HG03108 (cell line): ENCODE measurements around the gene SESN1.
"Not testable (repeated sequence)": the region's sequence is repeated elsewhere in the genome, so short reads cannot be mapped to it uniquely, and the experiment has no call there.

ENCODE experiments used
- ATAC-seq: cut with Tn5 transposase; IDR thresholded peaks from one replicate; pipeline ENCODE4 v1.9.1; 2021; ENCODE audit warnings: moderate library complexity; ENCODE audit not compliant: unreplicated experiment

Gene SESN1

DNA sequence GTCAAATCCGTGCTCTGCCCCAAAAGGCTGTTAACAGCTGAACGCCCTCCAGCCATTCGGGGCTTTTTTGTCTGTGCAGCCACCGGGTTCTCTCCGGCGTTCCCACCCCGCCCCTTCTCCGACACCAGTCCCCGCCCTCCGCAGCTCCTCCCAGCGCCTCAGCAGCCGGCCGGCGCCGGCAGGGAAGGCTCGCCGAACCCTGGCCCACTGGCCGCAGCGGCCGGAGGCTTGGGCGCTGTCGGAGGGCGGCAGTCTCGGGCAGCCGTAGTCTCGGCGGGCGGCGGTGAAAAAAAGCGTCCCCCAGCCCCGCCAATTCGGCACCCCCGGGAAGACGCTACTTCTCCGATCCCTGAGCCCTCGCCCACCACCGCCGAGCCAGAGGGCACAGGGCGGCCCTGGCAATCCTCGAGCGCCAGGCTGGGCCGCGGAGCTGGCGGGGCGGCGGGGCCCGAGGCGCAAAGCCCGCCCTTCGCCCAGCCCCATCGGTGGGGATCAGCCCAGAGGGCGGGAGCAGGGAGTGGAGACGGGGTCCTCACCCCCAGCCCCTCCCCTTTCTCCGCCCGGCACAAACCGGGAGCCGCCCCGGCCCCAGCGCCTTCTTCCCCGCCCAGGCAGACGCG, at the start of gene SESN1:
SESN1 (minus strand) TSS at position 431 of the 620 bp plus-strand sequence. CDS start 773 bp downstream, outside the sequence.
- peak; percentile 51 for ATAC-seq

- no peak for ATAC-seq
Measured at GRCh38 chr6:109143191-109143590, 48.5 kb upstream of the SESN1 start.

- not testable (repeated sequence) for ATAC-seq
Measured at GRCh38 chr6:109142067-109142466, 47.4 kb upstream of the SESN1 start.

GRCh38 chr6:109139109-109139508, 44.5 kb upstream of the SESN1 start:
- no peak for ATAC-seq

GRCh38 chr6:109136530-109136929, 41.9 kb upstream of the SESN1 start:
- not testable (repeated sequence) for ATAC-seq

DNA sequence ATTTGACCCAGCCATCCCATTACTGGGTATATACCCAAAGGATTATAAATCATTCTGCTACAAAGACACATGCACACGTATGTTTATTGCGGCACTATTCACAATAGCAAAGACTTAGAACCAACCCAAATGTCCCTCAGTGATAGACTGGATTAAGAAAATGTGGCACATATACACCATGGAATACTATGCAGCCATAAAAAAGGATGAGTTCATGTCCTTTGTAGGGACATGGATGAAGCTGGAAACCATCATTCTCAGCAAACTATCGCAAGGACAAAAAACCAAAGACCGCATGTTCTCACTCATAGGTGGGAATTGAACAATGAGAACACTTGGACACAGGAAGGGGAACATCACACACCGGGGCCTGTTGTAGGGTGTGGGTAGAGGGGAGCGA, 41.4 kb upstream of the SESN1 start:
- ATAC-seq = not testable (repeated sequence)

DNA sequence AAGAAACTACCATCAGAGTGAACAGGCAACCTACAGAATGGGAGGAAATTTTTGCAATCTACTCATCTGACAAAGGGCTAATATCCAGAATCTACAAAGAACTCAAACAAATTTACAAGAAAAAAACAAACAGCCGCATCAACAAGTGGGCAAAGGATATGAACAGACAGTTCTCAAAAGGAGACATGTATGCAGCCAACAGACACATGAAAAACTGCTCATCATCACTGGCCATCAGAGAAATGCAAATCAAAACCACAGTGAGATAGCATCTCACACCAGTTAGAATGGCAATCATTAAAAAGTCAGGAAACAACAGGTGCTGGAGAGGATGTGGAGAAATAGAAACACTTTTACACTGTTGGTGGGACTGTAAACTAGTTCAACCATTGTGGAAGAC, 41.0 kb upstream of the SESN1 start:
- ATAC-seq = not testable (repeated sequence)

DNA sequence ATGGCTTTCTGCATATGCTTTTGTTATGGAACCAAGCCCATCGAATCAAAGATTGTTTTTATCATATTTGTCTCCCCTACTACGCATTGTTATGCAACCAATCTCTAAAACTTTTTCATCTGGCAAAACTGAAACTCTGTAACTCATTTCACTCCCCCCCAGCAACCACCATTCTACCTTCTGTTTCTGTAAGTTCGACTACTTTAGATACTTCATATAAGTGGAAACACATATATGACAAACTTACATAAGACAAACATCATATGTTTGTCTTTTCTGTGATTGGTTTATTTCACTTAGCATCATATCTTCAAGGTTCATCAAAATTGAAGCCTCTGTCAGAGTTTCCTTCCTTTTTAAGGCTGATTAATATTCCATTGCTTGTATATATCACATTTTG, 35.4 kb upstream of the SESN1 start:
- no peak for ATAC-seq

- ATAC-seq = no peak
Measured at GRCh38 chr6:109125504-109125903, 30.9 kb upstream of the SESN1 start.

DNA sequence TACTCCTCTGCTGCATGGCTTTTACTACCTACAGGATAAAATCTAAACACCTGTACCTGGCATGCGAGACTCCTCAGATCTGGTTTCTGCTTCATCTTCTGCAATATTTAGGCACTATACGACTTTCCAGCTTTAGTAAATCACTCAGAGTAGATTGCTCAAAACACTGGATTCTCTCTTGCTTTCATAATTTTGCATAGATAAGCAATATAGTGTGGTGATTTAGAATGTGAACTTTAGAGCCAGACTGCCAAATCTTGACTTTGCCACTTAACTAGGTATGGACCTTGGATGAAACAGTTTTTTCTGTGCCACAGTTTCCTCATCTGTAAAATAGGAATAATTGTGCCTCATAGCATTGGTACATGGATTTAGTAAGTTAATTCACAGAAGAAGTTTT, 29.6 kb upstream of the SESN1 start:
- ATAC-seq = no peak

- no peak for ATAC-seq
Measured at GRCh38 chr6:109121411-109121810, 26.8 kb upstream of the SESN1 start.

GRCh38 chr6:109118871-109119354, 24.3 kb upstream of the SESN1 start:
- ATAC-seq = no peak

- no peak for ATAC-seq
Measured at GRCh38 chr6:109118337-109118736, 23.7 kb upstream of the SESN1 start.

DNA sequence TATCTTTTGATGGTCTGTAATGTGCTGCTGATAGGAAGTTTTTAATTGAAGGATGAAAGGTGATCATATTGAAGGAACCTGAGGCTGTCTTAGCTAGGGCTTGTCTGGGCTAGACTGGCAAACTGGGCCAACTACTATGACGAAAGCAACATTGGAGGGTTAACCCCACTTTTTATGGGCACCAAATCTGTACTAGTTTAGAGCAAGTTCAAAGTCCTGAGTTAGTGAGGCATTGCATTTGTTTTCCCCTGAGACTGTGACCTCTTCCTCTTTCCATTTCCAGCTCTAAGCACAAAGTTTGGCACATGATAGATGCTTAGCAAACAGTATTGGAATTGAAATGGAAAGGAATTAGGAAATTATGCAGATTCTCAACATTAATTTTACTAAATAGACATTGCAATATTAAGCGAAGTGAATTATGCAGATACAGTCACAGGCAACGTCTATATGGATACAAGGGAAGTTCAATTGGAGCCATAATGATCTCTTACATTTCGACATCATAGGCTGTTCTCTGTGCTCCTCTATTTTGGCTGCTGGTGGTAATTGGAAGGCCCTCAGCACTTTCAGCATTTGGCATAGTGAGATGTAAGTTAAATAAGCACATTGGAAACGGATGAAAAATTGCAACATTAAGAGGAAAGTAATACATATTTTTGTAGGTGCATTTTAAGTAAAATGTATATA, 22.8 kb upstream of the SESN1 start:
- ATAC-seq = peak; percentile 91

- ATAC-seq = not testable (repeated sequence)
Measured at GRCh38 chr6:109112663-109113062, 18.0 kb upstream of the SESN1 start.

DNA sequence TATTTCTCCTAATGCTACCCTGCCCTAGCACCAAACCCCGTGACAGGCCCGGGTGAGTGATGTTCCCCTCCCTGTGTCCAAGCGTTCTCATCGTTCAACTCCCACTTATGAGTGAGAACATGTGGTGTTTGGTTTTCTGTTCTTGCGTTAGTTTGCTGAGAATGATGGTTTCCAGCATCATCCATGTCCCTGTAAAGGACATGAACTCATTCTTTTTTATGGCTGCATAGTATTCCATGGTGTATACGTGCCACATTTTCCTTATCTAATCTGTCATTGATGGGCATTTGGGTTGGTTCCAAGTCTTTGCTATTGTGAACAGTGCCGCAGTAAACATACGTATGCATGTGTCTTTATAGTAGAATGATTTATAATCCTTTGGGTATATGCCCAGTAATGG, 15.0 kb upstream of the SESN1 start:
- not testable (repeated sequence) for ATAC-seq

GRCh38 chr6:109105681-109106080, 11.0 kb upstream of the SESN1 start:
- no peak for ATAC-seq

DNA sequence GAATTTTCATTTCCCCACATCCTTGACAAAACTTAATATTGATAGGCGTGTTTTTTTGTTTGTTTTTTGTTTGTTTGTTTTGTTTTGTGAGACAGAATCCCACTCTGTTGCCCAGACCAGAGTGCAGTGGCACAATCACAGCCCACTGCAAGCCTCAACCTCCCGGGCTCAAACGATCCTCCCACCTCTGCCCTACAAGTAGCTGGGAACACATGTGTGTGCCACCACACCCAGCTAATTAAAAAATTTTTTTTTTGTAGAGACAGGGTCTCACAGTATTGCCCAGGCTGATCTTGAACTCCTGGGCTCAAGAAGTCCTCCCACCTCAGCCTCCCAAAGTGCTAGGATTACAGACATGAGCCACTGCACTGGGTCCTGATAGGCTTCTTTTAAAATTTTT, 9.9 kb upstream of the SESN1 start:
- ATAC-seq = no peak

GRCh38 chr6:109103942-109104341, 9.3 kb upstream of the SESN1 start:
- peak; percentile 59 for ATAC-seq

DNA sequence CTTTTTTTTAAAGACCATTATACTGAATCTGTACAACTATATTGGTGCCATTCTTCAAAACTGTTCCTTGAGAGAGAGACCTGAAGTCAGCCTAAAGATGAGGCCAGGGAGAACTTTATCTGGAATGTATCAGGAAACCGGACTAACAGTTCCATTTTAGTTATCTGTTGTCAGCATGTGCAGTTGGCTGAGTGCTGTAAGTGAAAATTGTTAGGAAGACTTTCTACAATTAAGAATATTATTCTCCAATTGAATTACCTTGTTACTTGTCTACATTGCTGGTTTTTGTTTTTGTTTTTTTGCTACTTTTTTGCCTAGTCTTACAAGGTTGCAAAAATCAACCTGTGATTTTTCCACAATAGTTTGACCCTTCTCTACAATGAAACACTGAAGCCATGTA, 8.1 kb upstream of the SESN1 start:
- ATAC-seq = no peak

- no peak for ATAC-seq
Measured at GRCh38 chr6:109097661-109098060, 3.0 kb upstream of the SESN1 start.

- no peak for ATAC-seq
Measured at GRCh38 chr6:109096208-109096607, 1.6 kb upstream of the SESN1 start.

DNA sequence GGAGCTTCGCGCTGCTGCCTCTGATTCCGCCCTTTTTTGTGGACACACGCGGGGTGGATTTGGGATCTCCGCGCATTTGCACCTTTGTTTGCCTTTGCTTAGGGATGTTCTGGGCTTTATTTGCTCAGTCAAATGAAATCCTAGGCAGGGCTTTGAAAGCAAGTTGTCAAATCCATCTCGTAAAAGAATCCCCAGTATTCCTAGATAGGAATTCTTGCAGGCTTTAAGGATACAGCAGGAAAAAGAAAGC, 1.1 kb upstream of the SESN1 start:
- no peak for ATAC-seq
